ENCODE results near the gene ADAMTSL2.

ADAMTSL2 gene

DNA sequence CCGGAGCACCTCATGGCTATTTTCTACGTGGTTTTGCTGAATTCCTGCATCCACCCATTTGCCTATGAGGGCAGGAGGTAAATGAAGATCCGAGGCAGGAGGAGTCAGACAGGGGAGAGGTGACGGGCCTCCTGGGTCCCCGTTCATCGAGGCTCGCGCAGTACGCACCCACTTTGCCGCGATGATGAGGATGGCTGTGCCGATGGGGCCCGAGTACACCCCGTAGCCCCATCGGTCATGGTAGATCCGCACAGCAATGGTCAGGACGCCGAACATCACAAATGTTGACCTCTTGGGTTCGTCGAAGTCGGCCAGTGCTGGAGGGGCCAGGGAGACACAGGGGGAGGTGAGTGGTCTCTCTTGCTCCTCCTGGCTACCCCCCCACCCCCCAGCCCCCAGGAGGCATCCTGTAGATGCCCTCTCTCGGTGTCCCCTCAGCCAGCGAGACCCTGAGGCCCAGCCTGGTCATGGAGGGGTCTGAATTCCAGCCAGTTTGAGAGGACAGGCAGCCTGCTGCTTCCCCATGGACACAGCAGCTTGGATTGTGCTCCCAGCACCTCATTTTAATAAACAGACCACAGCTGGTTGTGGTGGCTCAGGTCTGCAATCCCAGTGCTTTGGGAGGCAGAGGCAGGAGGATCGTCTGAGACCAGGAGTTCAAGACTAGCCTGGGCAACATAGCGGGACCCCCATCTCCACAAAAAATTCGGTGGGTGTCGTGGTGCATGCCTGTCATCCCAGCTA, 15.6 kb upstream of the ADAMTSL2 start:
- DNase-seq, result no peak

DNA sequence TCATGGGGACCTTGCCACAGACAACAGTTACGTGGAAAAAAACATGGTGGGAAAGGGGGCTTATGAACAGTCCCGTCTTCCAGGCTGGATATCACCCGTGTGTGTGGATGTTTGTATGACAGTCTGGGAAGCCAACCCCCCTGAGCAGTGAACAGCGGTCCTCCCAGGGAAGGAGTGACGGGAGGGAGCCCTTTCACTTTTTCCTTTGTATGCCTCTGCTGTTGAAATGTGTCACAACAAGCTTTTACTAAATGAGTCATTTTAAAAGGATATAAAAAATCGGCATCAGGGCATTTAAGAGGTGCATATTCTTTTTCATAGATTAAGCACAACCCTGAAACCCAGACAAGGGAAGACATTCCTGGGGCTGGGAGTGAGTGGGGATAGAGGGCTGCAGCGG, 14.8 kb upstream of the ADAMTSL2 start:
- DNase-seq, result no peak

DNA sequence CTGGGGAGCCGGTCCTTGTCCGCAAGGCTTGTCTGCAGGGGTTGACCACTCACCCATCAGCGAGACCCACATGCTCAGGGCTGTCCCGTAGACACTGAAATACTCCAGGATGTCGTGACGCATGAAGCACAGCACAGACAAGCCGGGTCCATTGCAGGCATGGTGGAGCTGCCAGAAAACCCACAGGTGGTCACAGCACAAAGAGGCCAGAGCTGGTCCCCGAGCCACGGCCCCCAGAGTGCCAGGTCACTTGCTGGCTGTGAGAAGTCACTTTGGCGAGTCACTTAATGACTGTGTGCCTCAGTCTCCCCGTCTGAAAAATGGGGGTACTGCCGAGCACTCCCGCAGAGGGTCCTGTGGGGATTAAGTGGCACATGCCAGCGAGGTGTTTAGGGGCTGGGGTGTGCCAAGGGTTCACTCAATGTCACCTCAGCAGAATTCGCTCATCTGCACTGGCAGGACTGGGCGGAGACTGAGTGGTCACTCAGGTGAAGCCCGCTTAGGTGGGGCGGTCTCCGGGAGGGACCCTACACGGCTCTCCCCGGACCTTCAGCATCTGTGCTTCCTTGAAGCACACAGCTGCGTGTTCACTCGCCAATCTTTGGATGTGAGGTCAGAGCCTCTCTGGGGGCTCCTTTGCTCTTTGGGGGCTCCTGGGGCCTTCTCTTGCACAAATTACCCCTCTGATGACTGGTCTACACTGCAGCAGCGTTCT, 14.2 kb upstream of the ADAMTSL2 start:
- DNase-seq, result no peak

DNA sequence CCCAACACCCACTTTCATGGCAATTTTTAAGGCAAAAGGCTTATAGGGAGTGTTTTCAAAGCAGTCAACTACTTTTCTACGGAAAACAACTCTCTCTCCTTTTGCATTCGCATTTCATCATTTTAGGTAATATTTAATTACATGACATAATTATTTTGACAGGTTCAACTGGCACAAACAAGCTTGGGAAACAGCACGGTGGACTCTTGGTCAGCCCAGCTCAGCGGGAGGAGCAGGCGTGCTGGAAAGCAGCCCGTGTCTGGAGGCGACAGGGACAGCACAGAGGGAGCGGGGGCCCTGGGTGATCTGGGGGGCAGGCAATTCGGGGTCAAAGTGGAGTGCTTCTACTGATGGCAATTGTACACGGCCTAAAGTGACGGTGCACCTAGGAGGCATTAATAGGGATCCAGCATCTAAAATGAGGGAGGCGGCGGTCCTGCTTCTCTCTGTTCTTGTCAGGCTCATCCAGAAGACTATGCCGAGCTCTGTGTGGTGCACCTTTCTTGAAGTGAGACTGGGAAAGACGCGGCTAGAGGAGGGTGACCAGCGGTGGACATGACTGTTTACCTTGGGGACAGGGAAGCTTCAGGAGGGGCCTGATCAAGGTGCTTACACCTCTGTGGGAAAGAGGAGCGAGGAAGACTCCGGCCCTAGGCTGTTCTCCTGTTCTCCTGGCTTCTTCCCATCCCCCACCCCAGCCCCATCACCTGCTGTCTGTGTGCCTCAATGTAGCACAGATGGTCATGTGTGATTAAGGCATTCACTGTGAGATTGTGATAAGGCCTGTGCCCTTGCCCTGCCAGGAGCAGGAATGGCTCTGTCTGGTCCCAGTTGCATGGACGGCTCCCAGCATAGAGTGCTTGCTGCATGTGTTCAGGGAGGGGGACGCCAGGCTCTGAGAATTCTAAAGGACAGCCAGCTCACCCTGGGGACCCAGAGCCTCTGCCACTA, 13.1 kb upstream of the ADAMTSL2 start:
- no peak for DNase-seq

DNA sequence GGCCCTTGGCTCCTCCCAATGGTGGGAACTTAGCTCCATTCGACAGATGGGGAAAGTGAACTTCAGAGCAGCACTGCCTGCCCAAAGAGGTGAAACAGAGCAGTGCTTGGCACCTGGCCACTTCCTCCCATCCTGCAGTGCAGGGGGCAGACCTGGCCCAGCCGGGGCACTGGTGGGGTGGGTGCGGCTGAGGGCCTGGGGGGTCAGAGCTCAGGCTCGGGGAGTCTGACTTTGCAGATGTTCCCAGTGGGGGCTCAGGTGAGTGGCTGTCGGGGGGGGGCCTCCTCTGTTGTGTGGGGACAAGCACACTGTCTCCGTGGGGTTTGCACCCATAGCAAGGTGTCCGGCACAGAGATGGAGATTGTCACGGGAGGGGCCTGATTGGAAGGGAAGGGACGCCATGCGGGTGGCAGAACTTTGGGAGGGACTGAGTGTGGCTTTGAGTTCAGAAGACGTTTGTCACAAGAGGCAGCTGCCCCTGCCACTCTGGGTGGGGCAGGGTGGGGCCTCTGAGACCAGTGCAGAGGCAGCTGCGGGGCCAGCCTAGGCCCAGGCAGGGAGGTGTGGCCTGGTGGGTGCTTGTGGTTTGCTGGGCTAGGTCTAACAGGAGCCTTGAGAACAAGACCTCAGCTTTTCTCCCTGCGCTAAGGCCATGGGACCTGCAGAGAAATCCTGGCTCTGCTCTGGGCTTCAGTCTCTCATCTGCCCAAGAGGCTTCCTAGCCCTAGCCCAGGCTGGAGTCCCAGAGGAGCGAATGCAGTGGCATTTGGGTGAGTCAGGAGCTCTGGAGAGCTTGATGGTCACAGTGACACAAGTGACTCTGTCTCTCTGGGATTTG, 12.2 kb upstream of the ADAMTSL2 start:
- no peak for DNase-seq

DNA sequence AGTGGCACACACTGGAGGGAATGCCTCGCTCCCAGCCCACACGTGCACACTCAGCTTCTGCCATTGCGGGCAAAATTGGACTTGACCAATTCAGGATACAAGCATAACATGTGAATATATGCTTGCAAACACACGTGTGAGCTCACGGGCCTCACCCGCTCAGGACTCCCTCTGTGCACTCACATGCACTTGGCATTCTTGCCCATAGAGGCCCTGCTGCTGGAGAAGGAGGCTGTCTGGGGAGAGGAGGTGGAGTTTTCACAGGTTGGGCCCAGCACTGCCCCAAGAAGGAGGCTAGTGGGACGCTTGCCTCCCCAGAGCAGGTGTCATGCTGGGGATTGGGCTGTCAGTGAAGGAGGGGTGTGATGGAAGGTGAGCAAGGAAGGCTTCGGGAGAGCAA, 11.4 kb upstream of the ADAMTSL2 start:
- no peak for DNase-seq

DNA sequence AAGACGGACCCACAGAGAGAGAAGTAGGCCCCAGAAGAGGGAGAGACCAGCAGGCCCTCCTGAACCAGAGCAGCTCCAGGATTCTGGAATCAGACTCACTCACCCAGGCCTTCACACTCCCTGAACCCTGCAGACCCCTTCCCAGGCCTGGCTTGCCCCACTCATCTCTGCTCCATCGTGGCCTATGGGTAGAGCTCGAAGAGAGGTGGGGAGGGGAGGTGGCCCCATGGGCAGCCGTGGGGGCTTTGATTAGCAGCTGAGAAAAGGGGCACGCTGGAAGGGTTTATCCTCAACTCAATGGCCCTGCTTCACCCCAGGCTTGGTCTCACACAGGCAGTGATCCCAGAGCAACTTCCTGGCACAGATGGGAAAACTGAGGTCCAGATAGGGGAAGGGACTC, 10.4 kb upstream of the ADAMTSL2 start:
- no peak for DNase-seq

DNA sequence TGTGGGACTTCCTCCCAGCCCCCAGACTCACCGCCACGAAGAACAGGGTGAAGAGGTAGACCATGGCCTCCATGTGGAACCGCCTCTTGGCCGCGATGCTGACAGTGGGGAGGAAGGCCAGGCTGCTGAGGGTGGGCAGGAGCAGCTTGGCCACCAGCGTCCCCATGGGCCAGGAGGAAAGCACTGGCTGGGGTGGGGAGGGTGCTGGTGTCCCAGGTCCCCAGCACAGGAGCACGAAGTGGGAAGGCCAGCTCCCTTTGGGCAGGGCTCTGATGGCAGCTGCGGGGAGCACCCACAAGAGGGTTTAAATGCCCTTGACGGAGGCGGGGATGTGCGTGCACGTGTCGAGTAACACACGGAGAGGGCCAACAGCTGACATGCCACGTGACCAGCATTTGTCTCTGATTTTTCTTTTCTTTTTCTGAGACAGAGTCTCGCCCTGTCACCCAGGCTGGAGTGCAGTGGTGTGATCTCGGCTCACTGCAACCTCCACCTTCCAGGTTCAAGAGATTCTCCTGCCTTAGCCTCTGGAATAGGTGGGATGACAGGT, 9.8 kb upstream of the ADAMTSL2 start, which contains the start of gene MYMK:
Gene MYMK, minus strand, starts transcription at position 281 of the 550 bp plus-strand sequence. Its CDS starts 115 bp downstream, at position 166.
- DNase-seq, result no peak

DNA sequence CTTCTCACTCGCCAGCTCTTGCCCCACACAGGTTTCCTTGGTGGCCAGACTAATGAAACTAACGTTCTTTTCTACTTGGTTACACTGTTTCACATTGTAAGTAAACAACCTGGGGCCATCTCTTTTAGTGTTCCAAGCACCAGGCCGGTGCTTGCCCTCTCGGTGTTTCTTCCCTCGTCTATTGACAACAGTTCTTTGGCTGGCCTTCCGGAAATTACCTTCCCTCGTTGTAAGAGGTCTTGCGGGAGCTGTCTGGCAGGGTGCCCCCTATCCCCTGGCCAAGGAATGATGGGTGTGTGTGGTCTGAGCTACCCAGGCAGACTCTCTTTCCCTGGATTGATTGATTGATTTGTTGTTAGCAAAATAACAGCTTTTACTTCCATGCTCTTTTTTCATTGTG, 8.8 kb upstream of the ADAMTSL2 start:
- peak in 1 of 2 experiments; percentile 11 for DNase-seq

DNA sequence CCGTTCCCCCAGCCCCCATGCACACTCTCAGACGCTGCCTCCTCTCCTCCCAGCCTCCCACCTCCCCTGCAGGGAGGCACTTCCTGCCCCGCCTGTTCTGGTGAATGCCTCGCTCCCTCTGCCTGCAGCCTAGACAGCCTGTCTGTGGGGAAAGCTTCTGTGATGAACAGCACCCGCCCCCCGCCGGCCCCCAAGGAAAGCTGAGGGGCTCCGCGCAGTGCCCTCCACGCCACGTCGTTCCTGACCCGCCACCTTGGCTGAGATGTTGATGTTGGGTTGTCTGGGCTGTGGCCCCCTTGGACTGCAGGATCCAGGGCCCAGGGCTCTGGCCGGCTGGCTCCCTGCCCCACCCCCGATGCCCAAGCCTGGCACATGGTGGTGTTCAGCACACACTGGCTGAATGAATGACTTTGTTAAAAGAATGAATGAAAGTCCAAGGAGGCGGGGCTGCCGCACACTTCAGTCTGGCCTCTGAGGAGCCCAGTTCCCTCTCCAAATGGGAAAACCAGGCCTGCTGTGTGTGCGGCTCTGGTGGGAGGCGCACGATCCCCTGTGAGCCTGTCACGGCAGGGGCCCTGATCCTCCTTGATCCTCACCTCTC, 7.7 kb upstream of the ADAMTSL2 start:
- peak in 1 of 2 experiments; percentile 60 for DNase-seq

DNA sequence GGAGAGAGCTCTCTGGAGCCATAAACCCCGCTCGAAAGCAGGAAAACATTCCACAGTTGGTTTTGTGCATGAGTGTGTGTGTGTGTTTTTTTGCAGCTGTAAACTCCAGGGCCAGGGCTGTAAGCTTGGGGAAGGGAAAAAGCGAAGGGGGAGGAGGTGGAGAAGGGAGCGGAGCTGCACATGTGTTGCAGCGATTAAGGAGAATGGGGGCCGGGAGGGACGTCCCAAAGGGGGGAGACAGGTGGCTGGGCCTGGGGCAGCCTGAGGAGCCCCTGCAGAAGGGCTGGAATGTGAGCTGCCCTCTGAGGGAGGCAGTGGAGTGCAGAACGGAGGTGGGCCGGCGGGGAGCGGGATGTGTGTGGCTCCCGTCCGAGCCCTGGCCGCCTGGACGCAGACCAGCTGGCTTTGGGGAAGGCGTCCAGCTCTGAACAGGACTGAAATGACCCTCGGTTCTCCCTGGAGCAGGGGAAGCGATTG, 7.0 kb upstream of the ADAMTSL2 start:
- DNase-seq, result no peak

DNA sequence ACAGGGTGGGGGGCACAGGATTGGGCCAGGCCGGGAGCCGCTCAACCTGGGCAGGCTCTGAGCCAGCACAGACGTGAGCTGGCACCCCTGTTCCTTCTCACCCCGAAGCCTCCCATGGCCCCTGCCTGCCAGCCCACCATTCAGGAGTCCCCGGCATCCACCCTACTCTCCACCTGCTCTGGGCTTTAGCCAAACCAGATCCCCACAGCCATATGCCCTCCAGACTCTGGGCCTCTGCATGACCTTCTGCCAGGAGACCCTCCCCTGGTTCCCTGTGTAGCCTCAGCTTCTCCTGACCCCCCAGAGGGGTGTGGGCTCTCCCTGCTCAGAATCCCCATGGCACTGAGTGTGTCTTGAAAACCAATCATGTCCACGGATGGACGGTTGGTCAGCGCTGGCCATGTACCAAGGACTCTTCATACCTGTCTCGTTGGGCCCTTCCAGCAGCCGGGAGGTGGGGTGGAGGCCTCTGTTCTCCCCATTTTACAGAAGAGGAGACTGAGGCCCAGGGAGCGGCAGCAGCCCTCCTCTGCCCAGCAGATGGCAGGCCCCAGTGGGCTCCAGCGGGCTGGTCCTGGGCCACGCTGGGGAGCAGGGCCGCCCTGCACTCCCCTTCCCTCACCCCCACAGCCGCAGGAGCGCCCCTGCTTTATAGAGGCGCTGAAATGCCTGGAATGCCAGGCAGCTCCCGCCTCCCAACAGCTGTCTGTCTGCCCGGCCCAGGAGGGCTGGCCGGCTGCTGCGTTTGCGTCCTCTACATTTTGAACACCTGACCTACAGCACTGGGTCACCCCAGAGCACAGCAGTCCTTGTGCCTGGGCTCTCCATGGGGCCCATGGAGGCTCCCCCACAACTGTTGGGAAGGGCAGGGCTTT, 6.3 kb upstream of the ADAMTSL2 start:
- no peak for DNase-seq

DNA sequence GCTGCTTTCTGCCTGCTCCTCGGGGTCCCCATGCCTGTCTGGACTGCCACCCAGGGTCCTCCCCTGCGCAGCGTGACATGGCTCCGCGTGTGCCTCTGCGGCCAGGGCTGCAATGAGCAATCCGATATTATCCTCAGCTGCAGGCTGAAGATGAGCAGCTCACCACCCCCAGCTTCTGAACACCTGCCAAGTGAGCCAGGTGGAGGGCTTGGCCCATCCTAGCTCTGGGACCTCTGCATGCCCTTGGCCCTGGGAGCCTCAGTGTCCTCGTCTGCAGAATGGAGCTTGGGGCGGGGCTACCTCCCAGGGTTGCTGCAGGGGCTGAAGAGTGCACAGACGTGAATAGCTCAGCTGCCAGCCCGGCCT, 5.6 kb upstream of the ADAMTSL2 start:
- DNase-seq, result peak in 1 of 2 experiments; percentile 40

DNA sequence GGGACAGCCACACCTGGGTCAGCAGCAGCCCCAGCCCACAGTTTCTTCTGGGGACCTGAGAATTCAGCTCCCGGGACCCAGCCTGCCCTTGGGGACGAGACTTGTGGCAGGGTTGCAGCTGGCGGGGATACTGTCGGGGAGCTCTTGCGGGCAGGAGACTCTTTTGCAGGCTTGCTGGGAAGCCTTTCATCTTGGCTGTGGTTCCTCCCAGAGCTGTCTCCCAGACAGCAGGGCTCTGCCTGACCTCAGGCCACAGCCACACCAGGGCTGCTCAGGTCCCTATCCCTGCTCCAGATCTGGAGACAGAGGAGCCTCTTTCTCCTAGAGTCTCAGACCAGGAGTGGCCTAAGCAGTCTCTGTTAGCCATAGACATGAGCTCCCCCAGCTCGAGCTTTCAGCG, 5.0 kb upstream of the ADAMTSL2 start:
- DNase-seq, result no peak

DNA sequence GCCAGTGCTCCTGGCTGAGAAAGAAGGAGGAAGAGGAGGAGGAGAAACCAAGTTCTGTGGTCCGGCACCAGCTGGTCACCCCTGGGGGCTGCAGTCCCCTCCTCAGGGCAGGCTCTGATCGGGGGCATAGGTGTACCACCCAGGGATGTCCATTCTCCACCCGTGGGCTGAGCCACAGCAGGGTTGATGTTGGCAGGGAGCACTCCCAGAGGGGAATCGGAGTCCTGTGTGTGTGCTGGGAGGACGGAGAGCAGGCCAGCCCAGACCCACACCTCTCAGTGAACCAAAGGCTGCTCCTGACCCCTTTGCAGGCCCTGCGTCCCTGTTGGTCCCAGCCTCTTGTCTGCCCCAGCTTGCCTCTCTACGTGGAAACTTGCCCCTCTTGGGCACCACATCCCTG, 4.6 kb upstream of the ADAMTSL2 start:
- no peak for DNase-seq

DNA sequence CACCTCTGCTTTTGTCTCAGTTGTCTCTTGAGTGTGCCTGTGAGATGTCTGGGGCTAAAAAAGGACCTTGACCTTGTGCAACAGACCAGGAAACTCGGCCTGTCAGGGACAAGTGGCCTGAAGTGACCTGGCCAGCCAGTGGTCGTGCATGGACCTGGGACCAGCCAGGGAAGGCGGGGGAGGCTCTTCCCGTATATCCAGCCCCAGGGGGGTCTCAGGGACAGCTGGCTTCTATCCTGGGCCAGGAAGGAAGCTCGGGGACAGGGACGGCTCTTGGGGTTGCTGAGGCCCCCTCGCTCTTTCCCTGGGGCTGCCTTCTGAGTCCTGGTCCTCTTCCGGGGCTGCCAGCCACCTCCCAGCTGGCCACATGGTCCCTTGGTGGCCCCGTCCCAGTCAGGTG, 3.2 kb upstream of the ADAMTSL2 start:
- DNase-seq, result no peak

DNA sequence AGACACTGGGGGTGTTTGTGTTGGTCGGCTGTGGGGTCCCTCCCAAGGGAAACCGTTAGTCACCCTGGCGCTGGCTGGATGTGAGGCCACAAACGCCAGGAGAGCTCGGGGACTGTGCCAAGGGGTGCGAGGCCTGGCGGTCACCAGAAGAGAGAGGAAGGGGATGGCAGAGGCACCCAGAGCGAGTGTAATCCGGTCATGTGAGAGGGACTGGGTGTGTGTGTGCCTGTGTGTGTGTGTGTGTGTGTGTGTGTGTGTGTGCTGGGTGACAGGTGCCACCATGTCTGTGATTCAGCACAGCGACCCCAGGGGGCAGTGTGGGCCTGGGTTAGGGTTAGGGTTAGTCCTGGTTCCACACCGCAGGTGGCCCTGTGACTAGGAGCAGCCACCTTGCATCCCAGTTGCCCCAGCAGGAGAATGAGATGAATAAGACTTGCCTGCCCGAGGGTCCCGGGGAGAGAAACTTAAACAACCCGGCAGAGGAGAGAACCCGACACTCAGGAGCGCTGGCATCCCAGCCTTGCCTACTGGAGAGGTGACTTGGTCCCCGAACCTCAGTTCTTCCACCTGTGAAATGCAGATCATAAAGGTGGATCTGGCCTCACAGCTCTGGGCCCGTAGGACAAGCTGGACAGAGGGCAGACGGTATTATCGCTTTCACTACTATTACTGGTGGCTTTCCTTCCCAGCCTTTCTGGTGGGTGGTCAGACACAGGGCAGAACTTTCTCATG, 1.4 kb upstream of the ADAMTSL2 start:
- peak; percentile 74 to 83 for DNase-seq

DNA sequence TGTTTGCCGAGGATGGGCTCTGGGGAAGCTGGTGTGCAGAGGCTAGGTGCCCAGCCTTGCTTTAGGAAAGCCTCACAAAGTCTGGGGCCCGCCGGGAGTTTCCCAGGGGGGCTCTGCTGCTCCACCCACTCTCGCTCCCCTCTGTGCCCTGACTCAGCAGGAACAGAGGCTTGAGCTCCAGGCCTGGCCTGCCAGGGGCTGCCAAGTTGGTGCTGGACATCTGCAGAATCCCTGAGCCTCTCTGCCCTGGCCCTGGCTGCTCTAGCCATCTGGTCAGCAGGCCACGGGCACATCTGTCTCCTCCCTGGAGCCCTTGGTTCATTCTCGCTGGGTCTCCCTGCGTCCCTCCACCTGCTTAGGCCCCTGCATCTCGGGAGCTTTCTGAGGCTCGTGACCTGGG, 647 bp upstream of the ADAMTSL2 start:
- DNase-seq, result no peak

DNA sequence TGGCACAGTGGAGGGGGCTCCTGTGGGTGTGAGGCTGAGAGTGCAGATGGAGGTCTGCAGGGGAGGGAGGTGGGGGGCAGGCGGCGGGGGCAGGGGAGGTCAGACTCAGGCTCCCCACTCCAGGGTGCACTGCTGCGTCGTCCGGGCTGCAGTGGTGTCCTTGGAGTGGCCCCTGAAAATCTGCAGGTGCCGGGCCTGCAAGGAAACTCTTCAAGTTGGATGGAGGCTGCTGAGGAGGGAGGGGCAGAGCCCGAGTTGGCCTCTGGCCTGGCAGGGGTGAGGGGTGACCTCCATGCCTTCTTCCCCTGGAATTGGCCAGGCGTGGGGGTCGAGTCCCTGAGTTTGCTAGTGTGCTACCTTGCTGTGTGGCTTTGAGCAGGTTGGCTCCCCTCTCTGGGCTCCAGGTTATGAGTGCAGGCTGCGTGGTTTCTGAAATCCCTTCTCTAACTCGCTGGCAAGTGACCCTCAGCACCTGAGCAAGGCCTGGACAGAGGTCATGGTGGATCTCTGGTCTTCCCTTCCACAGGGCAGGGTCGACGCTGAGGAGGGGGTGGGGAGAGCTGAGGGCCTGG, 888 bp downstream of the ADAMTSL2 start:
- no peak for DNase-seq
